B cell (primary cell): Measurements from ENCODE around the gene SPATA24. TPM values are rescaled to one million over a fixed set of nuclear protein-coding genes. Genes with fewer than 3 reads are reported as not detected.

Experiments used
- ATAC-seq: fragments of 200-7000 bp; cut with Tn5 transposase; one replicate; pipeline ENCODE4 v1.10.0; 2021; ENCODE audit warnings: low read depth, mild to moderate bottlenecking, moderate number of reproducible peaks, moderate library complexity
- CTCF ChIA-PET: fragments of 350-600 bp; sonication (Branson Sonifier 250); formaldehyde crosslinking; loops from one replicate; lab custom pipeline; 2021; ENCODE audit warnings: antibody characterized with exemption, inconsistent platforms; lab: Charles Lee
- POLR2A ChIA-PET: fragments of 350-600 bp; sonication (Branson Sonifier 250); formaldehyde crosslinking; loops from one replicate; lab custom pipeline; 2021; ENCODE audit warnings: antibody characterized with exemption; lab: Charles Lee
- DNase-seq: peaks from one replicate; pipeline ENCODE4 v3.0.0; 2013
- H2AFZ ChIP-seq: 2 replicates; pipeline ENCODE4 v1.6.1; 2012; ENCODE audit warnings: mild to moderate bottlenecking, low read depth, low read length; ENCODE audit not compliant: insufficient read depth, poor library complexity, severe bottlenecking
- H3K27ac ChIP-seq, 2 donors: 1 replicate in 1 of 2; 2 replicates in 1 of 2; pipeline ENCODE4 v1.5.1; 2012 to 2013; ENCODE audit warnings: low read length in 2 of 2, mild to moderate bottlenecking in 2 of 2, moderate library complexity in 1 of 2
- H3K27me3 ChIP-seq, 4 experiments: fragments of 200-600 bp in 1 of 4; sonication (generic) in 1 of 4; replicated peaks in 1 of 4; 1 replicate in 2 of 4; 2 replicates in 2 of 4; pipeline versions ENCODE4 v1.6.1 to v1.7.0; 2013 to 2016; ENCODE audit warnings: low read length in 3 of 4, mild to moderate bottlenecking in 2 of 4, mixed read lengths in 1 of 4, moderate library complexity in 1 of 4; ENCODE audit not compliant: insufficient read depth in 4 of 4, control insufficient read depth in 3 of 4; ENCODE audit errors: control extremely low read depth in 1 of 4
- H3K36me3 ChIP-seq, 2 experiments: replicated peaks in 1 of 2; 1 replicate in 1 of 2; 2 replicates in 1 of 2; pipeline versions ENCODE4 v1.6.1 to v1.7.1; 2013; ENCODE audit warnings: low read length in 1 of 2; ENCODE audit not compliant: insufficient read depth in 2 of 2, control insufficient read depth in 1 of 2; ENCODE audit errors: control extremely low read depth in 1 of 2, extremely low read depth in 1 of 2
- H3K4me1 ChIP-seq, 2 donors: fragments of 200-600 bp in 1 of 2; sonication (generic) in 1 of 2; 1 replicate in 1 of 2; 2 replicates in 1 of 2; pipeline versions ENCODE4 v1.5.1 to v1.6.1; 2013 to 2017; ENCODE audit warnings: low read length in 2 of 2; ENCODE audit not compliant: control insufficient read depth in 2 of 2, insufficient read depth in 2 of 2
- H3K4me2 ChIP-seq: replicated peaks from 2 replicates; pipeline ENCODE3; 2012; ENCODE audit warnings: mild to moderate bottlenecking, low read depth, low read length; ENCODE audit not compliant: poor library complexity, severe bottlenecking
- H3K4me3 ChIP-seq, 5 experiments: fragments of 200-600 bp in 1 of 5; sonication (generic) in 1 of 5; 1 replicate in 3 of 5; 2 replicates in 2 of 5; pipeline versions ENCODE4 v1.5.1 to v1.7.0; 2011 to 2016; ENCODE audit warnings: low read length in 4 of 5, mild to moderate bottlenecking in 4 of 5, low read depth in 2 of 5, control low read depth in 1 of 5, moderate library complexity in 1 of 5; ENCODE audit not compliant: insufficient read depth in 1 of 5; ENCODE audit errors: control extremely low read depth in 1 of 5, extremely low read depth in 1 of 5
- H3K79me2 ChIP-seq: fragments of 200-600 bp; sonication (generic); one replicate; pipeline ENCODE4 v1.6.0; 2016; ENCODE audit warnings: low read length; ENCODE audit not compliant: control insufficient read depth, insufficient read depth
- H3K9ac ChIP-seq: fragments of 200-600 bp; sonication (generic); 2 replicates; pipeline ENCODE4 v1.6.1; 2017; ENCODE audit warnings: mild to moderate bottlenecking, low read length, moderate library complexity
- H3K9me3 ChIP-seq, 3 donors: one replicate each; pipeline versions ENCODE4 v1.6.1 to v1.7.1; 2013; ENCODE audit warnings: low read length in 2 of 3; ENCODE audit not compliant: control insufficient read depth in 2 of 3, insufficient read depth in 1 of 3; ENCODE audit errors: control extremely low read depth in 1 of 3
- H4K20me1 ChIP-seq: 2 replicates; pipeline ENCODE4 v1.6.0; 2012; ENCODE audit warnings: mild to moderate bottlenecking, low read length; ENCODE audit not compliant: insufficient read depth, control insufficient read depth, poor library complexity, severe bottlenecking
- H3K27ac Mint-ChIP-seq: one replicate; pipeline ENCODE4 v1.8.0; 2021; ENCODE audit warnings: mixed read lengths
- H3K27me3 Mint-ChIP-seq: one replicate; pipeline ENCODE4 v1.8.0; 2021; ENCODE audit warnings: mixed read lengths
- H3K4me1 Mint-ChIP-seq: one replicate; pipeline ENCODE4 v1.8.0; 2021; ENCODE audit warnings: mixed read lengths
- H3K4me3 Mint-ChIP-seq: one replicate; pipeline ENCODE4 v1.8.0; 2021; ENCODE audit warnings: mixed read lengths
- H3K9me3 Mint-ChIP-seq: one replicate; pipeline ENCODE4 v1.8.0; 2022; ENCODE audit warnings: mixed read lengths; ENCODE audit not compliant: insufficient read depth
- EZH2 ChIP-seq: IDR thresholded peaks from 2 replicates; pipeline ENCODE4 v1.6.1; 2012; ENCODE audit warnings: borderline replicate concordance, low read depth, mild to moderate bottlenecking, moderate library complexity, low read length; ENCODE audit not compliant: insufficient read depth, poor library complexity, severe bottlenecking
- WGBS: methylation state at CpG from one replicate; pipeline ENCODE4 v1.1.5; 2013; ENCODE audit warnings: missing lambda C conversion rate; ENCODE audit not compliant: insufficient coverage; 5-methylcytosine and 5-hydroxymethylcytosine counted together
- intact Hi-C: fragments of 100-400 bp; cut with micrococcal nuclease; formaldehyde crosslinking; loops from one replicate; pipeline ENCODE4 v1.10.0; 2022
- polyA plus RNA-seq: library from polyadenylated mRNA; depleted of rRNA; stranded (reverse); fragments of >200 nt; gene quantifications from 2 replicates; pipeline ENCODE4 v1.2.3, GENCODE V29; 2012
- total RNA-seq, 2 donors: library from RNA; stranded (reverse); fragments of 120-200 nt in 1 of 2; gene quantifications; 1 replicate in 1 of 2; 2 replicates in 1 of 2; pipeline versions ENCODE4 v1.2.3 to v1.2.4, GENCODE V29; 2013 to 2022
- TF ChIP-seq, protein P1 (sequence below): fragments of 200-600 bp; IDR thresholded peaks from one replicate; pipeline ENCODE4 v1.8.0; 2022; ENCODE audit warnings: antibody characterized with exemption, mild to moderate bottlenecking

Gene SPATA24
- total and polyA plus RNA-seq, 2 donors (not counting 1 experiment from before 2014, with no cell fraction given) = 2.0 to 6.4 TPM

DNA sequence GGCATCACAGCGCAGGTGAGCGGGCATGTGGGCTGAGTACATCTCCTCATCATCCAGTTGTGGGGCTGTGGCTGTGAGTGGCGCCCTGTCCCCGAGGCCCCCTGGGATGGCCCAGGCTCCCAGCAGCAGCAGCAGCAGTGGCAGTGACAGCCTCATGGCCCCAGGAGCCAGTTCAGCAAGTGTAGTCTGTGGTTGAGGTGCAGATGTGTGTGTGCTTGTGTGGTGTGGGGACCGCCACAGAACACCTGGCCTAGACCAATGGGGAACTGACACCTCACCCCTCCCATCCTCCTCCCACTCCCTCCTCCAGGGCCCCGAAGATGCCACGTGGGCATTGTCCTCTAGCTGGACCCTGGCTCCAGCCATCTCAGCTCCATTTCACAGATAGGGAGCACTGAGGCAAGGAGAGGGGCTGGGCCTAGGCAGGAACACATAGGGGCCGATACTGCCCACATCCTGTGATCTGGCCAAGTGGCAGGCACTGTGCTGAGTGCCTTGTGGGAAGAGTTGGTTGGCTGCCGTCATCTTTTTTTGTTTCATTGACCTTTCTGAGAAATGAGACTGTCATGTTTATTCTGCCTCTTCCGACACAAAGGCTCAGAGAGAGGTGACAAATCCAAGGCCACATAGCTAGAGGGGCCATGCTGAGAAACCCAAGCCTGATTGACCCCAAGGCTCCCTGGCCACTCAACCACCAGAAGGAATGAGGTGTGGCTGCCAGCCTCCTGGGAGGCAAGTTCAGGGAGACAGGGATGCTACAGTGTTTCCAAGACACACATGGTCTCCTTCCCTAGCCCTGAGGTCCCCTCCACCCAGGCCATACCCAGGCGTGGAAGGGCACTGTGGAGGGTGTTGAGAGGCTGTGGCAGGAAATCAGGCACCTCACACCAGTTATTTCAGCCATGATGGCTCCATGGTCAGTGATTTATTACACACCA is 13.9 kb downstream of the SPATA24 start, which contains the start of gene MZB1:
Gene MZB1, minus strand, starts transcription at position 213 of the 938 bp plus-strand sequence. Its CDS starts 57 bp downstream, at position 156.
- H3K27me3 Mint-ChIP-seq = no peaks in the 10 kb centered on the region
- CTCF ChIA-PET = interaction anchor here (0.6 to 5.3 kb wide), 8 partner anchors 10 to 246 kb away, joined by 3 to 39 read pairs (median 4); partner anchors contain the start of genes MATR3, PAIP2 and SPATA24
- WGBS = 6% methylated on average over 9 of the region's 11 CpGs

More for the DNA sequence above, 13.9 kb downstream of the SPATA24 start, which contains the start of gene MZB1:
- peak within 1 kb of the TSS; percentile 58 for H2AFZ ChIP-seq
- peak within 1 kb of the TSS; percentile 76 for H3K9ac ChIP-seq
- peak within 1 kb of the TSS; percentile 91 for H3K4me2 ChIP-seq
- peaks cover 6% of the 10 kb centered on the region for H4K20me1 ChIP-seq
- POLR2A ChIA-PET = interaction anchor here (0.5 to 8.4 kb wide), 12 partner anchors 9 to 1635 kb away, joined by 3 to 70 read pairs (median 5); partner anchors contain the start of genes HSPA9, MATR3, PAIP2 and SPATA24
- H3K79me2 ChIP-seq = peaks cover 31% of the 10 kb centered on the region
- peak; percentile 91 for DNase-seq
- intact Hi-C loops = loop anchor here (2.0 to 5.0 kb wide), 3 partner anchors 15 to 813 kb away; partner anchors contain the start of genes HSPA9 and SPATA24
- peak; percentile 62 for ATAC-seq
- H3K27me3 ChIP-seq = no peaks in the 10 kb centered on the region
- Mint-ChIP-seq H3K4me3 (peak within 1 kb of the TSS; percentile 99), H3K27ac (peak within 1 kb of the TSS; percentile 99), H3K4me1 (peaks cover 72% of the 10 kb centered on the region), H3K9me3 (no peaks in the 10 kb centered on the region)
- H3K9me3 ChIP-seq = peaks cover 0 to 4% (median 0%) of the 10 kb centered on the region in 3 donors
- H3K36me3 ChIP-seq = no peaks in the 10 kb centered on the region
- H3K4me3 ChIP-seq = peak within 1 kb of the TSS; percentile 44 to 76 (median 66)
- peaks cover 61 to 87% of the 10 kb centered on the region in 2 donors for H3K4me1 ChIP-seq
- peak within 1 kb of the TSS; percentile 86 to 89 for H3K27ac ChIP-seq
- no peak for TF ChIP-seq EZH2
- TF ChIP-seq, protein P1, sequence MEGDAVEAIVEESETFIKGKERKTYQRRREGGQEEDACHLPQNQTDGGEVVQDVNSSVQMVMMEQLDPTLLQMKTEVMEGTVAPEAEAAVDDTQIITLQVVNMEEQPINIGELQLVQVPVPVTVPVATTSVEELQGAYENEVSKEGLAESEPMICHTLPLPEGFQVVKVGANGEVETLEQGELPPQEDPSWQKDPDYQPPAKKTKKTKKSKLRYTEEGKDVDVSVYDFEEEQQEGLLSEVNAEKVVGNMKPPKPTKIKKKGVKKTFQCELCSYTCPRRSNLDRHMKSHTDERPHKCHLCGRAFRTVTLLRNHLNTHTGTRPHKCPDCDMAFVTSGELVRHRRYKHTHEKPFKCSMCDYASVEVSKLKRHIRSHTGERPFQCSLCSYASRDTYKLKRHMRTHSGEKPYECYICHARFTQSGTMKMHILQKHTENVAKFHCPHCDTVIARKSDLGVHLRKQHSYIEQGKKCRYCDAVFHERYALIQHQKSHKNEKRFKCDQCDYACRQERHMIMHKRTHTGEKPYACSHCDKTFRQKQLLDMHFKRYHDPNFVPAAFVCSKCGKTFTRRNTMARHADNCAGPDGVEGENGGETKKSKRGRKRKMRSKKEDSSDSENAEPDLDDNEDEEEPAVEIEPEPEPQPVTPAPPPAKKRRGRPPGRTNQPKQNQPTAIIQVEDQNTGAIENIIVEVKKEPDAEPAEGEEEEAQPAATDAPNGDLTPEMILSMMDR = no peak
